HG02852 (cell line): Measurements from ENCODE around the gene P2RY2.

Source experiments
- ATAC-seq: cut with Tn5 transposase; IDR thresholded peaks from one replicate; pipeline ENCODE4 v1.9.1; 2021; ENCODE audit warnings: mild to moderate bottlenecking, moderate library complexity; ENCODE audit not compliant: unreplicated experiment

The P2RY2 gene

GRCh38 chr11:73203790-73204189, 14.3 kb upstream of the P2RY2 start:
- ATAC-seq = no peak

- no peak for ATAC-seq
These were observed 13.4 kb upstream of the P2RY2 start for GRCh38 chr11:73204711-73205121.

- ATAC-seq = no peak
These were observed 12.3 kb upstream of the P2RY2 start for GRCh38 chr11:73205661-73206343.

DNA sequence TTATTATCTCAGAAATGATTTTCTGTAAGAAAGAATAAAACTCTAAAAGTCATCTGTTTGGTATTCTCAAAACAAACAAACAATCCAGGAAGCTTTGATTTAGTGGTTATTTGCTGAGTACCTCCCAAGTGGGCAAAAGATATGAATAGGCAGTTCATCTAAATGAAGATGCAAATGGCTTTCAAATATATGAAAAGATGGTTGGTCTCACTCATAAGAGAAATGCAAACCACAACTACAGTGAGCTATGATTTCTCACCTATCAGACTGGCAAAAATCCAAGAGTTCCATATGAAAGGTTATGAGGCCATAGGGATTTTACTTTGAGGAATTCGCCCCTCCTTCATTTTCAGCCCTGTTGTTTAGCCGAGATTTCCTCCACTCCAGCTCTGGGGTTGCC, 11.3 kb upstream of the P2RY2 start:
- no peak for ATAC-seq

GRCh38 chr11:73209892-73210291, 8.2 kb upstream of the P2RY2 start:
- no peak for ATAC-seq

DNA sequence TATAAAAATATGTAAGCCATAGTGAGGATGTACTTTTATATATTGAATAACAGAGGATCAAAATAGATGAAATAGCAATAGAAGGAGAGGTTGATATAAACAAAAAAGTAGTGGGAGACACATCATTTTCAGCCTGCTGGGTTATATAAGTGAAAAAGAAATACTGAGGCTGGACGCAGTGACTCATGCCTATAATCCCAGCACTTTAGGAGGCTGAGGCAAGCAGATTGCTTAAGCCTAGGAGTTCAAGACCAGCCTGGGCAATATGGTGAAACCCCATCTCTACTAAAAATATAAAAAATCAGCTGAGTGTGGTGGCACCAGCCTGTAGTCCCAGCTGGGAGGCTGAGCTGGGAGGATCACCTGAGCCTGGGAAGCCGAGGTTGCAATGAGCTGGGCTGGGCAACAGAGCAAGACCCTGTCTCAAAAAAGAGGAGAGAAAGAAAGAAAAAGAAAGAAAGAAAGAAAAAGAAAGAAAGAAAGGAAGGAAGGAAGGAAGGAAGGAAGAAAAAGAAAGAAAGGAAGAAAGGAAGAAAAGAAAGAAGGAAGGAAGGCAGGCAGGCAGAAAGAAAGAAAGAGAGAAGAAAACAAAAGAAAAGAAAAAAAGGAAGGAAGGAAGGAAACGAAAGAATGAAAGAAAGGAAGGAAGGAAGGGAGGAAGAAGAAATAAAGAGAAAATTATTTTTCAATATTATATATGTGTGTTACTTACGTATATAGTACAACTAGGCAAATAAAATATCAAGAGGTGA, 7.0 kb upstream of the P2RY2 start:
- ATAC-seq = no peak

GRCh38 chr11:73213196-73214143, 4.6 kb upstream of the P2RY2 start:
- ATAC-seq = no peak

DNA sequence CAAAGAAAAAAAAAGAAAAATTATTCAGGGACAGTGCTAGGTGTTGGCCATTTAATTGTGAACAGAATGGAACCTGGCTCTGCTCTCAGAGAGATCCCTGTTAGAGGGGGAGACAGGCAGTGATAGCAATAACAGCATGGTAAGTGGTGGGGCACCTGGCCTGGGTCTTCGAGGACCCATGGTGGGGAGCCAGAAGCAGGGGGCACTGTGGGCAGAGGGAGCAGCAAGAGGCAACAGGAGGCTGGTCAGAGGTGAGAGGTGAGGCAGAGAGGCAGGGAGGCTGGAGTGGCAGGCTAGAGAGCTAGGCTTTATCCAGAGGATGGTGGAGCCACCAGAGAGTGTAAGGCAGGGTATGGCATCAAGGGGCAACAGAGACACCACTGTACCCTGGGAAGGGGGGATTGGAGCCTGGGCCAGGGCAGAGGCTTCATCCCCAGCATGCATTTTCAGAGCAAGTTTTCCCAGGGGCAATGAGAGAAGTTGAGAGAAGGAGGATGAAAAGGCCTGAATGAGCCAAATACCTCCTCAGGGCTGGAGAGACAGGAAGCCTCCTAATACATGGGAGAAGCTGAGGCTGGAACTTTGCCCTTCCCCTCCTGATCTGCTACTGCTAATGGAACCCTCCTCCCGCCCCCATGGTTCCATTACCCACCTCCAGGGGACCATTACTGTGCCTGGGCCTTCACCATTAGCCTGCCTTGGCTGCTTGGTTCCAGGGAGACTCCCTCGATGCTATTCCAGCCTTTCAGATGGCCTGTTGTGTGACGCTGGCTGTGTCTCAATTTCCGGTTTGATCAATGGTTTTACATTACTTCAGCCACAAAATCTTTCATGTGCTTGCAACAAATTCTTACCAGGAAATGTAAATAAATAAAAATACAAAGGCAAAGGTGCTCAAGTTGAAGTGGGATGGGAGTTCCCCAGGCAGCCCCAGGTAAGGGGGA, 2.6 kb upstream of the P2RY2 start:
- ATAC-seq = no peak

GRCh38 chr11:73216465-73216864, 1.6 kb upstream of the P2RY2 start:
- no peak for ATAC-seq

GRCh38 chr11:73217131-73217809, 811 bp upstream of the P2RY2 start:
- no peak for ATAC-seq

- no peak for ATAC-seq
These were observed 323 bp upstream of the P2RY2 start for GRCh38 chr11:73217810-73218105.

DNA sequence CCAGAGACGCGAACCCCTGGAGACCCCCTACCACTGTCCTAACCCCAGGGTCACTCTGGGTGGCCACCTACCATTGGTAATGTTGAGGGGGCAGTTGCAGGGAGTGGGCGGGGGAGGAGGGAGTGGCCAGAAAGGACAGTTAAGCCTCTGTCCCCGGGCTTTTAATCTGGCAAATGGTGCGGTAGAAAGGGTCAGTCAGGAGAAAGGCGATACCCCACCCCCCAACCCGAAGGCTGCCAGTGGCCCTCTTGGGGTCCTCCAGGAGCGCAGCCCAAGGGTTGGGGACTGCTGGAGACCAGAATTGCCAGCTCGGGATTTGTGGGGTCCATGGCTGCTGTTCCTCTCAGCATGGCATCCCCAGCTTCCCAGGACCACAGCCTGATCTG, 742 bp downstream of the P2RY2 start:
- ATAC-seq = no peak

DNA sequence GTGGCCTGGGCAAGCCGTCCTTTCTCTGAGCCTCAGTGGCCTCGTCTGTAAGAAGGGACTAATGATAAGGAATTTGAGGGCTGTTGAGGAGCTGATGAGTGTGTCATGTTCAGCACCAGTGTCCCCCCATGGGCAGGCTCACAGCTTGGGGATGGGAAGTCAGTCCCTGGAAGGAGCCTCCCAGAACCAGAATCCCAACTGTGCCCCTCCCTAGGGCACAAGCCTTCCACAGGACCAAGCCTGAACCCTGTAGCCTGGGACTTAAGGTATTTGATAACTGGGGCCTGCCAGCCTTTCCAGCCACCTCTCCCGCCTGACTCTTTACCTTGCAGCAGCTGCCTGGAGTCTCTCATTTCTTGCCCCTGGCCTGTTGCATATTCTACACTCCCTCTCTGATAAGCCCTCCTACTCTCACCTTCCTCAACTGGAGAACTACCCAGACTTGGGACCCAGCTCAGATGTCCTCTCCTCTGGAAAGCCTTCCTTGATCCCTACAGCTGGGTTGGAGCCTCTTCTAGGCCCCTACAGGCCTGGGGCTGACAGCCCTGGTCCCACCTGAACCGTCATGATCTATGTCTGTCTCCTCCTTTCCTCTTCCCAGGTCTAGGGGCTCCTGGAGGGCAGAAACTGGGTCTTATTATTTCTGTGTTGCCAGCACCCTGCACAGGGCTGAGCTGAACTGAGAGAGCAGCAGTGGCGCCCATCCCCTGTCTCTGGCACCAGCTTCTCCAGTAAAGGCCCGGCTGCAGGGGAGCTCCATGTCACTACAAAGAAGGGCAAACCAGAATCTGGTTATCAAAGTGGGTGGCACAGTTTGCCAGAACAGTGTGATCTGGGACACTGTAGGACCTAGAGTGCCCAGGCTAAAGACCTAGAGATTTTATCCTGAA, 1.6 kb downstream of the P2RY2 start:
- no peak for ATAC-seq

DNA sequence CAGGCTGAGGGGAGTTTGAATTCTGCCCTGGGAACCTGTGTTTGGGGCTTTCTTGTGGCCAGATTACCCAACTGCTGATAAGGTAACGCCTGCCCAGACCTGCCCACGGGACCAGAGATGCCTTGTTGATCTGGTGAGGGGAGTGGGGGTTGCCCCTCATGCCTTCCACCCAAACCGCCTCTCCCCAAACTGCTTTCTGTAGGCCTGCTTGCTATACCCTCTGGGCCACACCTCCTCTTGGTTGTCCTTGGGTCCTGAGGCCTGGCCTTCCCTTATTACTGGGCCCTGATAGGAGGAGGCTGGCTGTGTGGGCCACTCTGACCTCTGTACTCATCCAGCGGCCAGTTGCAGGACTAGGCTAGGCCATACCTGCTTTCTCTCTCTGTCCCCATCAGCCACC, 3.4 kb downstream of the P2RY2 start:
- ATAC-seq = no peak

GRCh38 chr11:73221996-73222395, 3.9 kb downstream of the P2RY2 start:
- no peak for ATAC-seq

DNA sequence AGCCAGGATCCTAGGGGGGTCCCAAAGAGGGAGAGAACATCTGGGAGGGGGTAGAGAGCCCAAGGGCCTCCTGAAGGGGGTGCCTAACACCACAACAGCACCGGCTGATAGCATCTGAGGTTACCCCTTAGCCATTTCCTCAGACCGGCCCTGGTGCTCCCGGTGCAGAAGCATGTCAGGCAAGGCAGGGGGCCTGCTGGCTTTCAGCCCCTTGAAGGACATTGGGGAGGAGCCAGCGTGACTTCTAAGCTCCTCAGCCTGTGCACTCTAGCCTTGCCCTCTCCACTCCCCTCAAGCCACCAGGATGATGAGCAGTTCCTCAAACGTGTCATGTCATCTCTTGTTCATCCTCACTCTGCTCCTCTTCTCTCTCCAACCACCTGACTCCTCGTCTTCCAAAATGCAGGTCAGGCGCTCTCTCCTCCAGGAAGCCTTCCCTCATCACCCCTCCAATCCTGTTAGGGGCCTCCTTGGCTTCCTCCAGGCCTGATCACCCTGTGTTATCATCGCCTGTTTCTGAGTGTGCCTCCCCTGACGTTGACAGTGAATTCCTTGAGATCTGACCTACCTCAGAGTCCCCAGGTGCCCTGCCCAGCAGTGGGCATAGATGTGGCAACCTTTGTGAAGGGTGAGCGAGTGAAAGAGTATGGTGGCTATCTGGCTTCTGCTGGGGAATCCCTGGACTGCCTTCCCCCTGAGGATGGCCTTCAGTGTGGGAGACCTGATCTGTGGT, 6.1 kb downstream of the P2RY2 start:
- no peak for ATAC-seq

DNA sequence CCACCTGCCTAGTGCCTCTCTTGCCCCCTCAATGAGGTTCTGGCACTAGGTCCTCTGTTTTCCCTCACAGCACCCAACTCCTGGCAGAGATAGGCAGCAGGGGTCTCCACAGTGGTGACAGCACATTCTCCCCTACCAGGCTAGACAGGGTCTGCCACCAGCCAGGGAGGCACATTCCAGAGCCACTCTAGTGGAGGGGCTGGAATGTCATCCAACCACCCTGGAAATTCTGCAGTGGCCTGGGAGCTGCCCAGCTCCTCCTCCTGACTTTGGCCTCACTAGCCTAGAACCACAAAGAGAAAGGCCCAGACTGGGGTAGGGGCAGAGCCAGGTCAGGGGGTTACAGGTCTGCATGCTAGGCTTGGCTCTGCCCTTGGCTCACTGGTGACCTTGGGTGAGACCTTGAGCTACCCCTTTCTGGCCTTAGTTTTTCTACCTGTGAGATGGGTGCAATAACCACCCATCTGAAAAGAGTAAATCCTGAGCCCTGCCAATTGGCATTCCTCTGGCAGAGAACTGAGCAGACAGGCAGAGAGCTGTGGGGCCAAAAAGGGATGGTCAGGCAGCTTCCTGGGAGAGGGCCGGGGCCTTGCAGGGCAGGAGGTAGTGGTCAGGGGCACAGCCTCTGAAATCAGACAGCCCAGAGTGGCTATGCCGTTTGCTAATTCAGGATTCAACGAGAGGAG, 7.1 kb downstream of the P2RY2 start:
- ATAC-seq = no peak

- no peak for ATAC-seq
These were observed 7.8 kb downstream of the P2RY2 start for GRCh38 chr11:73225851-73226250.
